GM19240 (cell line): ENCODE data around the gene GAGE12J.
"Not testable (repeated sequence)": the region's sequence is repeated elsewhere in the genome, so short reads cannot be mapped to it uniquely, and the experiment has no call there.

Source experiments
- DNase-seq: peaks from one replicate; pipeline ENCODE4 v3.0.0; 2011; ENCODE audit warnings: low spot score; ENCODE audit not compliant: insufficient read length

The GAGE12J gene

DNA sequence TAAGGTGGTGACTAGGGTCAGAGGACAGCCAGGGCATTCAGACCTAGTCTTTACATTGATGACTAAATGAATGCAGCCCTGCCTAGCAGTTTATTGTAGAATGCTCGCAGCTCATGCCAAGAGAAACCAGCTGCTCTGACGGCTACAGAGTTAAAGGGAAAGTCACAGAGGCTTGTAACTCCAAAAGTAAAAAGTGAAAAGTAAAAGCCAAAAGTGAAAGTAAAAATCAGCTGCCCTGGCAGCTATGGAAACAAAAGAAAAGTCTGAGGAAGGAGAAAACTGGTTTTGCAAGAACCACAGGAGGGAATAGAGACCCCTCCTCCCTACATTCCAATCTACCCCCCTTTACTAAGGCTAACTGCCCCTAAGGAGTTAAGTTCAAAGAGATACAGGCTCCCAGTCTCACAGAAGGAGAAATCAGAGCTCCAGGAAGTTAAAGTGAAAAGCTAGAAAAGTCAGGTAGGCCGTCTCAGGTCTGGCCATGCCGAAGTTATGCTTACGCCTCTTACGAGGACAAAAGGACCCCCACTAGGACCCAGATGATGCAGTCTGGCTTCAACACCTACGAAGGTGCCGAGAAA lies 12.3 kb upstream of the GAGE12J start:
- no peak for DNase-seq

DNA sequence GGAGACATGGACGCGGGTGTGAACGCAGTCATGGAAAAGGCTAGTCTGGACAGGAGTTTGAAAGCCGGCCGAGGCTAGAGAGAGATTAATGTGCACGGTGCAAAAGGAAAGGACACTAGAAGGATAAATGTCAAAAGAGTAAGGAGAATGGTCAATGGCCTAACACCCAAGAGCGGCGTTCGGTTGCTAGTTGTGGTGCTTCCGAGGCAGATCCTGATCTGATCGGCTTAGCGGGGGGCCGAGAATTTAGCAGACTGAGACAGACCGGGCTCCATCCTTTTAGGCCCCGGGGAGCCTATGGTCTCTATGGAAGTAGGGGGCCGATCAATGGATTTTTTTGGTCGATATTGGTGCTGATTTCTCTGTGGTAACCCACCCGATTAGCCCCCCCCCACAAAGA lies 11.5 kb upstream of the GAGE12J start:
- DNase-seq = no peak

DNA sequence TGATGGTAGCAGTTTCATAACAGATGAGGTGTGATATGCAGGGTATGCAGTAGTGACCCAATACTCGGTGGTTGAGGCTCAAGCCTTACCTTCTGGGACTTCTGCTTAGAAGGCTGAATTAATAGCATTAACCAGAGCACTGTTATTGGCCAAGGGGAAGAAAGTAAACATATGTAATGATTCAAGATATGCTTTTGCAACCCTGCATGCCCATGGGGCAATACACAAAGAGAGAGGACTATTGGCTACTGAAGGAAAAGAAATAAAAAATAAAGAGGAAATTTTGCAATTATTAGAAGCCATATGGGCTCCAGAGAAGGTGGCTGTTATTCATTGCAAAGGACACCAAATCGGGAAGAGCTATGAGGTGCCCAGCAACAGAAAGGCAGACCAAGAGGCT lies 9.7 kb upstream of the GAGE12J start:
- DNase-seq = no peak

DNA sequence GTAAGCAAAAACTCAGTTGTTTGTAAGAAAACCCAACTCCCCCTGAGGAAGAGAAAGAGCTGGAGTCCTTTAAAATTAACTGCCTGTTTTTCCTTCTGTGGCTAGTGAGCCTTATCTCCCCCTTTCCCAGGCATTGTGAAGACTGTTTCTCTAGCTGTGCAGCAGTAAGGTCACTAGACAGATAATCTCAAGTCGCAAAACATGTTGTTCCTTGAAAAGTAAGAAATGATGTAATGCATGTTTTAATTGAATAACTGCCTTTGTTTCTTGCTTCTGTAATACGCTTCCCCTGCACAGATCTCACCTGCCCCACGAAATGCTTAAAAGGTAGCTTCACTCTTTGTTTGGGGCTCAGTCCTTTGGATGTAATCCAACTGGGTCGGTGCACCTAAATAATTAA lies 5.8 kb upstream of the GAGE12J start:
- DNase-seq = no peak

DNA sequence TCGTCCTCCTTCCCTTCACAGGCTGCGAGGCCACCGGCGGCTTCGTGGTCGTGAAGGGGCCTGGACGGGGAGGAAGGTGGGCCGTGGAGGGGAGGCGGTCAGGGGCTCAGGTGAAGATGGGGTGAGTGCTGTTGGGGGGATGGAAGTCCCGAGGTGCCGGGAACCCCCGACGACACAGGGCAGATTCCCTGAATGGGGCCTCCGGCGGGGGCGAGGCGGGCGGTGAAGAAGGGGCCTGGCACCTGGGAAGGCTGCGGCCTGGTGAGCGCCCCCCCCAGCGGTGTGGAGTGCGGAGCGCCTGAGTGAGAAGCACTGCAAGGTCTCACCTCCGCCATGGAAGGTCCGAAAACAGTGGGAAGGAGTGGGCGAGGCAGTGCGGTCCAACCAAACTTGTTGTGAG lies 429 bp downstream of the GAGE12J start:
- not testable (repeated sequence) for DNase-seq

DNA sequence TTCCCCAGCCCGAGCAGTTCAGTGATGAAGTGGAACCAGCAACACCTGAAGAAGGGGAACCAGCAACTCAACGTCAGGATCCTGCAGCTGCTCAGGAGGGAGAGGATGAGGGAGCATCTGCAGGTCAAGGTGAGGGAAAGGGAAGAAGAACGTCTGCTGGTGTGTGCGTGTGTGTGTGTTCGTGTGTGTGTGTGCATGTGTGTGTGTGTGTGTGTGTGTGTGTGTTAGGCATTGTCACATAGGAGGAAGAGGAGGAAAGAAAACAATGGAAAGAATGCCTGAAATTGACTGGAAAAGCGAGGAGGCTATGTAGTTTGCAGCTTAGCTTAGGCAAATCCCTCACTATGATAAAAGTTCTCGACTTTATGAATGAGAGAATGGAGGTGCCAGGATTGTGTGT lies 1.9 kb downstream of the GAGE12J start:
- DNase-seq = not testable (repeated sequence)

DNA sequence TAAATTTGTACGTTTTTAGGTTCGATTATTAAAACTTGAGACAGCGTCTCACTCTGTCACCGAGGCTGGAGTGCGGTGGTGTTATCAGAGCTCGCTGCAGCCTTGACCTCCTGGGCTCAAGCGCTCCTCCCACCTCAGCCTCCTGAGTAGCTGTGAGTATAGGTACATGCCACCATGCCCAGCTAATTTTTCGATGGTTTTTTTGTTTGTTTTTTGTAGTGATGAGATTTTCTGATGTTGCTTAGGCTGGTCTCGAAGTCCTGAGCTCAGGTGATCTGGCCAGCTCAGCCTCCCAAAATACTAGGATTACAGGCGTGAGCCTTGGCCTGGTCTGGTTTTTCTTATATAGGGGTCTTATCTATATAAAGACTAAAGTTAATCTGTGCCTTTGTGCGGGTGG lies 8.6 kb downstream of the GAGE12J start:
- not testable (repeated sequence) for DNase-seq

DNA sequence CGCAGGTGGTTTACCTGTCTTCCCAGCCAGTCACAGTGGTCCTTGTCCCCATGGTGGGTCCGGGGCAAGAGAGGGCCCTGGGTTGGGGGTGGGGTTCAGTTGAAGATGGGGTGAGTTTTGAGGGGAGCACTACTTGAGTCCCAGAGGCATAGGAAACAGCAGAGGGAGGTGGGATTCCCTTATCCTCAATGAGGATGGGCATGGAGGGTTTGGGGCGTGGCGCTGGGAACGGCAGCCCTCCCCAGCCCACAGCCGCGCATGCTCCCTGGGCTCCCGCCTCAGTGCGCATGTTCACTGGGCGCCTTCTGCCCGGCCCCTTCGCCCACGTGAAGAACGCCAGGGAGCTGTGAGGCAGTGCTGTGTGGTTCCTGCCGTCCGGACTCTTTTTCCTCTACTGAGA lies 9.4 kb downstream of the GAGE12J start, which contains the start of gene GAGE13:
GAGE13 (plus strand) TSS at position 301 of the 400 bp plus-strand sequence. CDS start 1,156 bp downstream, outside the sequence.
- DNase-seq = not testable (repeated sequence)

DNA sequence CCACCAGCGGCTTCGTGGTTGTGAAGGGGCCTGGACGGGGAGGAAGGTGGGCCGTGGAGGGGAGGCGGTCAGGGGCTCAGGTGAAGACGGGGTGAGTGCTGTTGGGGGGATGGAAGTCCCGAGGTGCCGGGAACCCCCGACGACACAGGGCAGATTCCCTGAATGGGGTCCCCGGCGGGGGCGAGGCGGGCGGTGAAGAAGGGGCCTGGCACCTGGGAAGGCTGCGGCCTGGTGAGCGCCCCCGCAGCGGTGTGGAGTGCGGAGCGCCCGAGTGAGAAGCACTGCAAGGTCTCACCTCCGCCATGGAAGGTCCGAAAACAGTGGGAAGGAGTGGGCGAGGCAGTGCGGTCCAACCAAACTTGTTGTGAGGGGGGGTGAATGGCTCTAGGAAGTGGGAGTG lies 10.0 kb downstream of the GAGE12J start:
- not testable (repeated sequence) for DNase-seq

DNA sequence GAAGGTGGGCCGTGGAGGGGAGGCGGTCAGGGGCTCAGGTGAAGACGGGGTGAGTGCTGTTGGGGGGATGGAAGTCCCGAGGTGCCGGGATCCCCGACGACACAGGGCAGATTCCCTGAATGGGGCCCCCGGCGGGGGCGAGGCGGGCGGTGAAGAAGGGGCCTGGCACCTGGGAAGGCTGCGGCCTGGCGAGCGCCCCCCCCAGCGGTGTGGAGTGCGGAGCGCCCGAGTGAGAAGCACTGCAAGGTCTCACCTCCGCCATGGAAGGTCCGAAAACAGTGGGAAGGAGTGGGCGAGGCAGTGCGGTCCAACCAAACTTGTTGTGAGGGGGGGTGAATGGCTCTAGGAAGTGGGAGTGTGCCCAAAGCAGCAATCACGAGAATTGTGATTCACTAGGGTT lies 19.6 kb downstream of the GAGE12J start:
- not testable (repeated sequence) for DNase-seq

DNA sequence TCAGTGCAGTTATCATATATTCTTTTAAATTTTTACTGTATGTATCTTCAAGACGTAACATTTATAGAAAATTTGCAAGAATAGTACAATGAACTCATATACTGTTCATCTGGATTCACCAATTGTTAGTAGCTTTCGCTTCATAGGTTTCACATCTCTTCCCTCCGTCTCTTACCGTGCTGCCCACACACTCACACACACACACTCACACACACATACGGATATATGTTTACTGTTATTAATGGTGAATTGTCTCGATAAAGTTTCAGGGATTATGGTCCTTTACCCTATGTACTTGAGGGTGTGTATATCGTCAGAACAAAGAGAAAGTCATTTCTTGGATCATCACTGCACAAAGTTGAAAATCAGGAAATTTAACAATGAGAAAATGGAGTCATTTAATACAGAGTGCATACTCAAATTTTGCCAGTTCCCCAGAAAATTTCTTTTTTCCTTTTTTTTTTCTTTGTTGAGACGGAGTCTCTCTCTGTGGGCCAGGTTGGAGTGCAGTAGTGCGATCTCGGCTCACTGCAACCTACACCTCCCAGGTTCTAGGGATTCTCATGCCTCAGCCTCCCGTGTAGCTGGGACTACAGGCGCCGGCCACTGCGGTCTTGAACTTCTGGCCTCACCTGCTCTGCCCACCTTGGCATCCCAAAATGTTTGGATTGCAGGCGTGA lies 22.8 kb downstream of the GAGE12J start:
- not testable (repeated sequence) for DNase-seq

DNA sequence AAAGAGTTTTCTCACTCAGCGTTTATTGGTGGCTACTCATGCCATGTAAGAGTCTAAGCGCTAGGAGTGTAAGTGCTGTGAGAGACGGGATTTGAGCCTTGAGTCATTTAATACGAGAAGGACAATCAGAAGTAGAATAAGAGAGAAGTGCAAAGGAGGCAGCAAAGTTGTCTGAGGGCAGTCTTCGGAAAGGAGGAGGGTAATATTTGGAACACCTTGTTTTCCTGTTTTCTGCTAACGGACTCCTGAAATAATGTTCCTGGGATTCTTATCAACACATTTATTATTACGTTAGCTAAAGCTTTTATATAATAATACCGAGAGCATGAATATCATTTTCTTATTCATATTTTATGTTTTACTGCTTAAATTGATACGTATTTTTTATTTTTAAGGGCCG lies 23.6 kb downstream of the GAGE12J start:
- DNase-seq = not testable (repeated sequence)

DNA sequence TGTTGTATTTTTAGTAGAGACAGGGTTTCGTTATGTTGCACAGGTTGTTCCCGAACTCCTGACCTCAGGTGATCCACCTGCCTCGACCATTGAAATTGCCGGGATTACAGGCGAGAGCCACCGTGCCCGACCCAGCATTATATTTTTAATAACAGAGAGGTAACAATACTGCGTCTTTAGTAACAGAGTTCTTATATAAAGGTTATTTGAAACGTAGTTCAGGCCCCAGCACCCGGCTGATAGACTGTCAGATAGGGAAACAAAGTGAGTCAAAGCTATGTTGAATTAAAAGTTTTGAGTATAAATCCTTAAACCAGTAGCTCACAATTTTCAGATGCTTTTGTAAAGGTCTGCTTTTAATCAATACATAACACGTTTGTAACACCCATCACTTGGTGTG lies 24.3 kb downstream of the GAGE12J start:
- DNase-seq = not testable (repeated sequence)
